Mucosa of descending colon (tissue), 3 donors: ENCODE data around the gene ATP4B. TPM values are rescaled to one million over a fixed set of nuclear protein-coding genes. Genes with fewer than 3 reads are reported as not detected.
"Not testable (repeated sequence)": the region's sequence is repeated elsewhere in the genome, so short reads cannot be mapped to it uniquely, and the experiment has no call there.

Experiments
- ATAC-seq: fragments of 200-7000 bp; cut with Tn5 transposase; one replicate; pipeline ENCODE4 v1.9.1; 2020; ENCODE audit warnings: mild to moderate bottlenecking, moderate library complexity
- DNase-seq, 3 donors: peaks; one replicate each; pipeline ENCODE4 v3.0.0-alpha.2; 2020
- H3K36me3 ChIP-seq: fragments of 200-600 bp; one replicate; pipeline ENCODE4 v1.8.0; 2021; ENCODE audit warnings: low read depth, mild to moderate bottlenecking
- H3K4me1 ChIP-seq: fragments of 200-600 bp; one replicate; pipeline ENCODE4 v1.8.0; 2021; ENCODE audit warnings: low read depth, mild to moderate bottlenecking
- H3K4me3 ChIP-seq: fragments of 200-600 bp; one replicate; pipeline ENCODE4 v1.8.0; 2021; ENCODE audit warnings: mild to moderate bottlenecking
- H3K9me3 ChIP-seq: fragments of 200-600 bp; one replicate; pipeline ENCODE4 v1.8.0; 2021; ENCODE audit warnings: mild to moderate bottlenecking
- intact Hi-C, 2 donors: fragments of 100-400 bp; cut with DNase I in 1 of 2; cut with micrococcal nuclease in 1 of 2; formaldehyde crosslinking; loops; one replicate each; pipeline versions ENCODE4 v1.11.0 to v1.11.1; 2022; cut with DNase I, micrococcal nuclease
- total RNA-seq, 3 donors: library from RNA; stranded (reverse); fragmentation: NEBNext Ultra II Directional in 2 of 3; extraction: Animal tissue kit (Norgen Biotek cat#: 25700) in 2 of 3; gene quantifications; one replicate each; pipeline versions ENCODE4 v1.2.1 to v1.2.4, GENCODE V29; 2021 to 2023
- TF ChIP-seq, protein P1 (sequence below): fragments of 200-600 bp; IDR thresholded peaks from one replicate; pipeline ENCODE4 v1.8.0; 2022; ENCODE audit warnings: antibody characterized with exemption, mild to moderate bottlenecking
- donor health status: DM: no; HTN: no; CAD: no; lungs with moderate emphysema.
- donor health status: DM: no; HTN: no; CAD: no.
- donor health status: DM: no; HTN: yes; CAD: no.

Gene ATP4B
- total RNA-seq, 3 donors from 2014 or later, result 0.19 TPM; not detected in 2

DNA sequence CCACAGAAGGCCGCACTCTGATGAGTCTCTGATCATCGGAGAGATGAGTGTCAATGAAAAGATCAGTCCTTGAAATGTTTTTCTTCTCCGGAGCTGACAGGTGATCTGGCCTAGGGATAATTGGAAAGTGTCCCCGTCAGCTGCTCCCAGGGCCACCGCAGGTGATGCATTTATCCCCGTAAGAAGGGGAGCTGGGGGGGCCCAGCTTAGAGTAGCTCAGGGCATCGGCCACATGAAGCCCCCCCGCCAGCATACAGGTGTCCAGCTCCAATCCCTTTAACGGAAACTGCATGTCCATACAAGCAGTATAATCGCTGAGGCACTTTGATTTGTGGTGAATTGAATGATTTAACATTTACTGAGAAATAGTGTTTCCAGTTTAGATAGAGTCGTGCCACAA is 27.7 kb downstream of the ATP4B start:
- TF ChIP-seq, protein P1, sequence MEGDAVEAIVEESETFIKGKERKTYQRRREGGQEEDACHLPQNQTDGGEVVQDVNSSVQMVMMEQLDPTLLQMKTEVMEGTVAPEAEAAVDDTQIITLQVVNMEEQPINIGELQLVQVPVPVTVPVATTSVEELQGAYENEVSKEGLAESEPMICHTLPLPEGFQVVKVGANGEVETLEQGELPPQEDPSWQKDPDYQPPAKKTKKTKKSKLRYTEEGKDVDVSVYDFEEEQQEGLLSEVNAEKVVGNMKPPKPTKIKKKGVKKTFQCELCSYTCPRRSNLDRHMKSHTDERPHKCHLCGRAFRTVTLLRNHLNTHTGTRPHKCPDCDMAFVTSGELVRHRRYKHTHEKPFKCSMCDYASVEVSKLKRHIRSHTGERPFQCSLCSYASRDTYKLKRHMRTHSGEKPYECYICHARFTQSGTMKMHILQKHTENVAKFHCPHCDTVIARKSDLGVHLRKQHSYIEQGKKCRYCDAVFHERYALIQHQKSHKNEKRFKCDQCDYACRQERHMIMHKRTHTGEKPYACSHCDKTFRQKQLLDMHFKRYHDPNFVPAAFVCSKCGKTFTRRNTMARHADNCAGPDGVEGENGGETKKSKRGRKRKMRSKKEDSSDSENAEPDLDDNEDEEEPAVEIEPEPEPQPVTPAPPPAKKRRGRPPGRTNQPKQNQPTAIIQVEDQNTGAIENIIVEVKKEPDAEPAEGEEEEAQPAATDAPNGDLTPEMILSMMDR, result no peak
- DNase-seq, result peak in 1 of 3 donors; percentile 8
- H3K36me3 ChIP-seq, result no peaks in the 10 kb centered on the region

GRCh38 chr13:113629866-113630265 is 28.1 kb downstream of the ATP4B start:
- Histone ChIP-seq H3K4me1 (no peaks in the 10 kb centered on the region), H3K36me3 (no peaks in the 10 kb centered on the region), H3K9me3 (no peaks in the 10 kb centered on the region), H3K4me3 (no peak overlapping the region)
- DNase-seq, result no peak
- intact Hi-C loops, result no loop called here
- TF ChIP-seq, protein P1, result no peak
- no peak for ATAC-seq

More for the DNA sequence above, 27.7 kb downstream of the ATP4B start:
- ATAC-seq, result no peak
- H3K9me3 ChIP-seq, result no peaks in the 10 kb centered on the region
- intact Hi-C loops, result no loop called here
- H3K4me3 ChIP-seq, result no peak overlapping the region
- no peaks in the 10 kb centered on the region for H3K4me1 ChIP-seq

DNA sequence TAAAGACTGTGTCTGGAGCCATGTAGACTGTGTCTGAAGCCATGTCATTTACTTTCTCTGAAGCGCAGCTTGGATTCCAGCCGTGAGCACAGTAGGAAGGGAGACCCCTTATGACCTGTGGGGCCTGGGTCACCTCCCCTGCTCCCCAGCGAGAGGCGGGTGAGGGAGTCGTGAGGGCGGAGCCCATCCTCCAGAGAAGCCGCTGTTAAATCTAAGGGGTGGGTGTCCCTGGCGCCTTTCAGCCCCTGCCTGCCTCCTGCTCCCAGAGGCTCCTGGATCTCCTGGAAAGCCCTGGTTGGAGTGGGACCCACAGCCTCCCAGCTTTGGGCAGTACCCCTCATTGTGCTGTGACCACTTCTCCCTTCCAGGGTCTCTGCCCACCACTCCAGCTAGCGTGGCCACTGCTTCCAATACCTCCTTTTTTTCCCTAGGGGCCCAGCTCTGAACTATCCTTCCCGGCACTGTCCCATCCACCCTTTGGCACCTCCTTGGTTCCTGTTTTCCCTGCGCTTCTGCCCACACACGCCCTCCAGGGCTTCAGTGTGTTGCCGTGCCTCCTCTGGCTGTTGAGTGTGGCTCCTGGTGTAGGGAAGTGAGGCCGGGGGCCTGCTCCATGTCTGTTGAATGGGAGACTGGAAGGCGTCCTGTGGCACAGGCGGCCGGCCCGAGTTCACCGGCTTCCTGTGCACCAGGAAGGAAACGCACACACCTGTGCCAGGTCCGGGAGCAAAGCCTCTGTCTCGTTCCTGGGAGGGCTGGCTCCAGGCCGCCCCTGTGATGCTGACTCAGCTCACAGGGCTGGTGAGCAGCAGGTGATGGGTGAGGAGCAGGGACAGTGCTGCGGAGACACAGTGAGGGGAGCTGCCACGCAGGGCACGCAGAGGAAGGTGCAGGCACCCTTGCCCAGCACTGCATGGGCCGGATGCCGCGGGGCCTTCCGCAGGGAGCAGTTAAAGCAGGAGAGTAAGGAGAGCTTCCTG is 29.4 kb downstream of the ATP4B start:
- intact Hi-C loops, result no loop called here
- peak in 1 of 3 donors; percentile 13 for DNase-seq
- Histone ChIP-seq H3K36me3 (no peaks in the 10 kb centered on the region), H3K9me3 (no peaks in the 10 kb centered on the region), H3K4me3 (no peak overlapping the region), H3K4me1 (no peaks in the 10 kb centered on the region)
- TF ChIP-seq, protein P1, result no peak
- ATAC-seq, result no peak

DNA sequence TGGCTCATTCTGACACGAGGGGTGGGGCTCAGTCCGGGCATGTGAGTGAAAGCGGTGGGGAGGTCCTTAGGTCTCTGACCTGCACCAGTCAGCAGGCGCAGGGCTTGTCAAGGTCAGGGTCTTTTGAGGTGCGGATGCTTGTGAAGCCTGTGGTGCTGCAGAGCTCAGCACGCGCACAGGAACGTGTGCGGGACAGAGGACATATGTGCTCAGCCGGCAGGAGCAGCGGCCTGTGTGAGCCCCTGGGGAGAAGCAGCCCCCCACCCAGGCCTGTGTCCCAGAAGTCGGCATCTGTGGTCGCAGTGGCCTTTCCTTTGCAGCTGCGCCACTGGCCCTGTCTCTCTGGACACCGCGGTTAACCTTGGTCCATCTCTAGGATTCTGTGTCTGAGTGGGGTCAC is 30.9 kb downstream of the ATP4B start:
- Histone ChIP-seq H3K4me3 (no peak overlapping the region), H3K36me3 (no peaks in the 10 kb centered on the region), H3K4me1 (no peaks in the 10 kb centered on the region), H3K9me3 (no peaks in the 10 kb centered on the region)
- ATAC-seq (no peak), DNase-seq (no peak)
- intact Hi-C loops, result no loop called here
- TF ChIP-seq, protein P1, result no peak

DNA sequence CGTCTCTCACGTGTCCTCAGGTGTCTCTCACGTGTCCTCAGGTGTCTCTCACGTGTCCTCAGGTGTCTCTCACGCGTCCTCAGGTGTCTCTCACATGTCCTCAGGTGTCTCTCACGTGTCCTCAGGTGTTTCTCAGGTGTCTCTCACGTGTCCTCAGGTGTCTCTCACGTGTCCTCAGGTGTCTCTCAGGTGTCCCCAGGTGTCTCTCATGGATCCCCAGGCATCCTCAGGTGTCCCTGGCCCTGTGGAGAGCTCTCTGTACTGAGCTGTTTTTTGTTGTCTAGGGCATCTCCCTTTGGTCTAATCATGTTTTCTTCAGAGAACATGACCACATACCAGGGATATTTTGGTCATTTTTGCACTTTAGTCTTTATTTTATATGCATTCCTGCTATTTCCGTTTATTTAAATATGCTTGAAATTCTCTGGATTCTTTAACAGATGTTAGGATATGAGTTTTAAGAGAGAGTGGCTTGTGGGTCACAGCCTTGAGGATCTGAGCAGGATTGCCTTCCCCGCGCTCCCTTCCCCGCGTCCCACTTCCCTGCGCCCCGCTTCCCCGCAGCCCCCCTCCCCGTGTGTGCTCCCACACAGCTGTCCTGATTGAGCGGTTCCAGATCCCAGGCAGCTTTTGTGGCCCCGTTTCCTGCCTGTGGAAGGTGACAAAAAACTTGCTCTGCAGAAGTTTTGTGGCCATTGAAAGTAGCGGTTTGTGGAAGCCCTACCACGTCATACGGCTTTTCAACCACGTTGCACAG is 31.9 kb downstream of the ATP4B start:
- H3K4me3 ChIP-seq, result no peak overlapping the region
- no peaks in the 10 kb centered on the region for H3K36me3 ChIP-seq
- no peaks in the 10 kb centered on the region for H3K4me1 ChIP-seq
- intact Hi-C loops, result no loop called here
- H3K9me3 ChIP-seq, result no peaks in the 10 kb centered on the region
- TF ChIP-seq, protein P1, result no peak
- no peak for DNase-seq
- ATAC-seq, result no peak

DNA sequence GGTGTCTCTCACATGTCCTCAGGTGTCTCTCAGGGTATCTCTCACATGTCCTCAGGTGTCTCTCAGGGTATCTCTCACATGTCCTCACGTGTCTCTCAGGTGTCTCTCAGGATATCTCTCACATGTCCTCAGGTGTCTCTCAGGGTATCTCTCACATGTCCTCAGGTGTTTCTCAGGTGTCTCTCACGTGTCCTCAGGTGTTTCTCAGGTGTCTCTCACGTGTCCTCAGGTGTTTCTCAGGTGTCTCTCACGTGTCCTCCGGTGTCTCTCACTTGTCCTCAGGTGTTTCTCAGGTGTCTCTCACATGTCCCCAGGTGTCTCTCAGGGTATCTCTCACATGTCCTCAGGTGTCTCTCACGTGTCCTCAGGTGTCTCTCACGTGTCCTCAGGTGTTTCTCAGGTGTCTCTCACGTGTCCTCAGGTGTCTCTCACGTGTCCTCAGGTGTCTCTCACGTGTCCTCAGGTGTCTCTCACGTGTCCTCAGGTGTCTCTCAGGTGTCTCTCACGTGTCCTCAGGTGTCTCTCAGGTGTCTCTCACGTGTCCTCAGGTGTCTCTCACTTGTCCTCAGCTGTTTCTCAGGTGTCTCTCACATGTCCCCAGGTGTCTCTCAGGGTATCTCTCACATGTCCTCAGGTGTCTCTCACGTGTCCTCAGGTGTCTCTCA is 33.2 kb downstream of the ATP4B start:
- H3K36me3 ChIP-seq, H3K4me3 ChIP-seq, H3K4me1 ChIP-seq, ATAC-seq, DNase-seq, intact Hi-C loops, H3K9me3 ChIP-seq: not testable (repeated sequence)
